Stimulated activated CD8-positive, alpha-beta memory T cell treated with anti-CD3 and anti-CD28 coated beads, Interleukin-12 subunit alpha, Interleukin-12 subunit beta, amount 100 ng/mL, for 1 hour (primary cell): Measurements from ENCODE around the gene AGBL2.

Experiments
- DNase-seq: peaks from one replicate; pipeline ENCODE4 v3.0.0-alpha.2; 2020; ENCODE audit warnings: low read depth

Gene AGBL2

DNA sequence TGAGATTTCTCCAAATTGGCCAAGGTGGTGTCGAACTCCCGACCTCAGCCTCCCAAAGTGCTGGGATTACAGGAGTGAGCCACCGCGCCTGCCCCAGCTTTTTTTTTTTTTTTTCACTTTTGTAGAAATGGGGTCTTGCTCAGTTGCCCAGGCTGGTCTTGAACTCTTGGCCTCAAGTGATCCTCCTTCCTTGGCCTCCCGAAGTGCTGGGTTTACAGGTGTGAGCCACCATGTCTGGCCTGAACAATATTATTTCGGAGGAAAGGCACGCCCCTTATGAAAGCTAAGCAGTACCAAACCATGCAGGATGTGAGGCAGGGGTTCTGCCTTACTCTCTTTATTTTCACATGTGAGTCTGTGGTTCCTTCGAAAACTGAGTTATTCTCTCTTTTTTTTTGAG, 88.9 kb downstream of the AGBL2 start:
- DNase-seq, result no peak

DNA sequence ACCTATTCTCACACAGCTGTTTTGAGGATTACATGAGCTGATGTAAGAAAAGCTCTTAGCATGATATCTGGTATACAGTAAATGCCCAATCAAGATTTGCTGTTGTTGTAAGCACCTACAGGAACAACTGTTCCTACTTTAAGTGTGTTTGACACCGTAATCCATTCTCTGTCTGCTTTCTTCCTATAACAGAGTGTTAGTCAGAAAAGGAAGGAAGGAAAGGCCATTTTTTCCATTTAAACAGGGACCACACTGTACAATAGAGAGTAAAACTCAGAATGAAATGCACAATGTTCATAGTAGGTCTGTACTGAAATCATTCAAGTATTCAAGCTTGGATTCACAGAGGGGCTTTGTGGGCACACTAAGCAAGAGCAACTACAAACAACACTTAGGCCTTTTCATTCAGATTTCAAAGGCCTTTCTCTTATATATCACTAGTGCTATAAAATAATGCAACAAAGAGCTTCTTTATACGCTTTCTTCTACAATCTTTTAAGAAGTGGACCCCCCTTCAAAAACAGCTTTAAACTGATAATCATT, 94.3 kb downstream of the AGBL2 start:
- DNase-seq, result no peak

DNA sequence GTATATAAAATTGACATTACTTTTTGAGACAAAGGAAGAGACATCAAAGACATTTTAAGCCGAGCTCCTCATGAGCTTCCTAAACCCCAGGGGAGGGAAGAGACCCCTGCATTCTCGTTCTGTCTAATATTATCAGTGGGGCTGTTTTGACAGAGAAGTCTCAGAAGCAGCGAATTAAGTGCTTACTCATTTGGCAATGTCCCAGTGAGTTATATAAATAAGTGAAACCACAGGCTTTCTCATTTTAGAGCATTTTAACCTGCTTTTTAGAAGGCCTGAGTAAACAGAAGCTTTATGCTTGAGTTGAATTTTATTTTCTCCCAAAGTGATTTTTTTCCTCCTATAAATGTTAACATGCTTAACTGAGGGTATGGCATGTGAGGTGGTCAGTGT, 97.8 kb downstream of the AGBL2 start:
- no peak for DNase-seq

DNA sequence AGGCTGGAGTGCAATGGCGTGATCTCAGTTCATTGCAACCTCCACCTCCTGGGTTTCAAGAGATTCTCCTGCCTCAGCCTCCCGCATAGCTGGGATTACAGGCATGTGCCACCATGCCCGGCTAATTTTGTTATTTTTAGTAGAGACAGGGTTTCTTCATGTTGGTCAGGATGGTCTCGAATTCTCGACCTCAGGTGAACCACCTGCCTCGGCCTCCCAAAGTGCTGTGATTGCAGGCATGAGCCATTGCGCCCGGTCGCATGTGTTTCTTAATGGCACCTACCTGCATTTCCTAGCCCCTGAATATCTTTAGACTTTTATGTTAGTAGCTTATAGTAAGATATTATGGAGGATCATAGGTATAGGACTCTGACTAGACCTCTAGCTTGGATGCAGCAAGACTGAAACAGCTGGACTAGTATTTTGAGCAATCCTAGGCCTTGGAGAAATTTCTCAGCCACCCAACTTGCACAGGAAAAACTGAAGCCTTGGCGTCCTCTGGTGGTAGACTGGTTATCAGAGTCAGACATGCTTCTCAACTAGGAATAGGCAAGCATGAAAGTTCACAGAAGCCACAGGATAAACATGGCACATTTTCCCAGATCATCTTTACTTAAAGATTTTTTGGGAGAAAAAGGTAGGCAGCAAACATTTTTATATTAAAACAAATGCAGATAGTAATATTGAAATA, 98.3 kb downstream of the AGBL2 start:
- DNase-seq, result no peak

DNA sequence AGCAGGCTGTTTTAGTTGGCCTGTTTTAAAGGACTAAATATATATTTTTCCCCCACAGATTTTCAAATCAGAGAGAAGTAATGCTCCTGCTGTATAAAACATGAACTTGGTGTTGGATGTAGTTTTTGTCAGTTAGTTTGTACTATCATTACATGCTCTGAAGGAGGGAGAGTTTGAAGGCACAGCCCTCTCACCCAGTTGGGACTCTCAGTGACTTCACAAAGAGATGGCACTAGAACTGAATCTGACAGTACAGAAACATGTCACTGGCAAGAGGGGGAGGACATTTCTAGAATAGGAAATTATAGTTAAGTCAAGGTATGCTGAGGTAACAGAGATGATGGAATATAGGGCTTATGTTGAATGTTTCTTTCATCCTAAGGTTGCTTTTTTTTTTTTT, 99.9 kb downstream of the AGBL2 start:
- no peak for DNase-seq

DNA sequence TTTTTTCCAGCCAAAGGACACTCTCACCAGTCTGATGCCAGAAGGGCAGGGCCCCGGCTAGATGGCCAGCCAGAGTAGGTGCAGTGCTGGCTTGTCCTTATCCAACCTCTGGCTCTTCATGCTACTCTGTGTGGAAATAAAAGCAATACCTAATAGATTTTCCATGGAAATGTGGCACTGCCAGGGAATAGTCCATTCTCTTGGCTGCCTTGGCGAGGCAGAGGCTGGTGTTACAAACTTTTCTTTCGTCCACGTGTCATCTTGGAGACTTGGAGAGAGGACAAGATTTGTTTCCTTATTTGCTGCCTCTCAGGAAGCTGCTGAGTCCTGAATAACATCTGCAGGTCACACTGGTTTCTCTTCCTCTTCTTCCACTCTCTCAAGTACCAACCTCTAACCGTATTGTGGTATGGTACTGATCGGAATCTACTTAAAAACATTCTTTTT, 103.8 kb downstream of the AGBL2 start:
- DNase-seq, result no peak

DNA sequence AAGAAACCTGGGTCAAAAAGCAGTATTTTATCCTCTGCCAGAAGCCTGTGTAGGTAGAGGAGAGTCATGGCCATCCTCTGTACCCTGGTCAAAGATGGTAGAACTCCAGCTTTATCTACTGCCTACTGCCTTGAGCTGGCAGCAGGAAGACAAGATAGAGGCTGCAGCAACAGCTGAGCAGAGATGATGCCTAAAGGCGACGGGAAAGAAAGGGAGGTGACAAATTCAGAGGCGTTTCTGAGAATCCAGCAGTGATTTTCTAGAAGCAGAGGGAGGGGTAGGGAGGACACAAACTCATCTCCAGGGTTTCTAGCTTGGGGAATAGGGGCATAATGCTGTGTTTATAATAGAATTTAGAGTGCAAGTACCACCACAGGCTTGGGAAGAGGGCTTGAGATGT, 105.5 kb downstream of the AGBL2 start:
- no peak for DNase-seq
